NB4 (cell line): ENCODE data around the gene CST9.

ENCODE experiments used
- TF ChIP-seq, protein P1 (sequence below): IDR thresholded peaks from 2 replicates; pipeline ENCODE4 v1.6.1; 2011; ENCODE audit warnings: low read depth, low read length
- TF ChIP-seq, protein P2 (sequence below): IDR thresholded peaks from one replicate; pipeline ENCODE4 v1.5.1; 2012; ENCODE audit warnings: low read depth, low read length

DNA sequence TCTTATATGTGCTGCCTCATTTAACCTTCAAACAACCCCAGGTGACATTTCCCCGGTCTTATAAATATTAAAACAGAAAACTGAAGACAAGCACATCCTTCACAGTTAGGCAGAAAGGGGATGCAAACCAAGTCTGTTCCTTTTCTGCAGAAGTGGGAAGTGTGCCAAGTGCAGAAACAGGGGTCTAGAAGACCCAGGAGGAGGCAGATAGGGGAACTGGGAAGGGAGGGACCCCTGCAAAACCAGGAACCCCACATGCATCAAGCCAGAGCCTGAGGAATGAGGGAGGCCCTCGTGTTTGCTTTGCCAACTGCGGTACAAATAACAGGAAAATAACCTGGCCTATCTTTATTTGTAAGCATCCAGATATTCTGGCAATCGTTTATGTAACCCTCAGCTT is 49.0 kb upstream of the CST9 start:
- TF ChIP-seq, protein P1, sequence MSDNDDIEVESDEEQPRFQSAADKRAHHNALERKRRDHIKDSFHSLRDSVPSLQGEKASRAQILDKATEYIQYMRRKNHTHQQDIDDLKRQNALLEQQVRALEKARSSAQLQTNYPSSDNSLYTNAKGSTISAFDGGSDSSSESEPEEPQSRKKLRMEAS: no peak
- TF ChIP-seq, protein P2, sequence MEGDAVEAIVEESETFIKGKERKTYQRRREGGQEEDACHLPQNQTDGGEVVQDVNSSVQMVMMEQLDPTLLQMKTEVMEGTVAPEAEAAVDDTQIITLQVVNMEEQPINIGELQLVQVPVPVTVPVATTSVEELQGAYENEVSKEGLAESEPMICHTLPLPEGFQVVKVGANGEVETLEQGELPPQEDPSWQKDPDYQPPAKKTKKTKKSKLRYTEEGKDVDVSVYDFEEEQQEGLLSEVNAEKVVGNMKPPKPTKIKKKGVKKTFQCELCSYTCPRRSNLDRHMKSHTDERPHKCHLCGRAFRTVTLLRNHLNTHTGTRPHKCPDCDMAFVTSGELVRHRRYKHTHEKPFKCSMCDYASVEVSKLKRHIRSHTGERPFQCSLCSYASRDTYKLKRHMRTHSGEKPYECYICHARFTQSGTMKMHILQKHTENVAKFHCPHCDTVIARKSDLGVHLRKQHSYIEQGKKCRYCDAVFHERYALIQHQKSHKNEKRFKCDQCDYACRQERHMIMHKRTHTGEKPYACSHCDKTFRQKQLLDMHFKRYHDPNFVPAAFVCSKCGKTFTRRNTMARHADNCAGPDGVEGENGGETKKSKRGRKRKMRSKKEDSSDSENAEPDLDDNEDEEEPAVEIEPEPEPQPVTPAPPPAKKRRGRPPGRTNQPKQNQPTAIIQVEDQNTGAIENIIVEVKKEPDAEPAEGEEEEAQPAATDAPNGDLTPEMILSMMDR: no peak
